HG03108 (cell line): ENCODE measurements around the gene KIF12.

Experiments used
- ATAC-seq: cut with Tn5 transposase; IDR thresholded peaks from one replicate; pipeline ENCODE4 v1.9.1; 2021; ENCODE audit warnings: moderate library complexity; ENCODE audit not compliant: unreplicated experiment

The KIF12 gene

GRCh38 chr9:114107286-114108001 is 8.4 kb upstream of the KIF12 start:
- ATAC-seq = no peak

DNA sequence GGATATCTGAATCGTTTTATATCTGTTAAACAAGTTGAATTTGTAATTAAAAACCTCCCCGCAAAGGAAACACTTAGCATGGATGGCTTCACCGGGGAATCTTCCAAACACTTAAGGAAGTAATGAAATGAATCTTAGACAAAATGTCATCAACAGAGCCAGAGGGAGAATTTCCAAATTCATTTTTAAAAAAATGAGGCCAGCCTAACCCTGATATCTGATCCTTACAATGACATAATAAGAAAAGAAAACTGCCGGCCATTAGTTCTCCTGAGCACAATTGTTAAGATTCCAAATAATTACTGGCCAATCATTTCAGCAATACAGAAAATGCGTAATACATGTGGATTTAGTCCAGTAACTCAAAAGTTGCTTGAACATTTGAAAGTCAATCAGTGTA is 6.1 kb upstream of the KIF12 start:
- no peak for ATAC-seq

- ATAC-seq = no peak
Observed at GRCh38 chr9:114102484-114102883, 3.4 kb upstream of the KIF12 start.

DNA sequence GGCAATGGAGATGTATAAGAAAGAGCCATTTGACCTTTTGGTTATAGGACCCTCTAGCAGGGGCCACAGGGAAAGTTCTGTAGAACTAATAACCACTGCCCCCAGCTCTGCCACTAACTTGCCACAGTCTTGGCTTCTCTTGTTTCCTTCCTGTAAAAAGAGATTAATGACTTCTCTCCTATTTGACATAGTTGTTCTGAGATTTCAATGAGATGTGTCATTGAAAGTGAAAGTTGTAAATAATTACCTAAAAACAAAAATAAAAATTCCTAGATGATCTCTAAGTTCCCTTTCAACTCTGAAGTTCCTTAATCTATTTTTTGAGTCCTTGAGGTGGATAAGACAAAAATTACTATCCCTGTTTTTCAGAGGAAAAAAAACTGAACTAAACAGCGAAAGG is 1.4 kb upstream of the KIF12 start:
- ATAC-seq = no peak

GRCh38 chr9:114099669-114100270 is 678 bp upstream of the KIF12 start:
- no peak for ATAC-seq

GRCh38 chr9:114098021-114098935 is 814 bp downstream of the KIF12 start:
- ATAC-seq = no peak

GRCh38 chr9:114097613-114098020 is 1.5 kb downstream of the KIF12 start:
- no peak for ATAC-seq

GRCh38 chr9:114096866-114097612 is 2.1 kb downstream of the KIF12 start:
- no peak for ATAC-seq

DNA sequence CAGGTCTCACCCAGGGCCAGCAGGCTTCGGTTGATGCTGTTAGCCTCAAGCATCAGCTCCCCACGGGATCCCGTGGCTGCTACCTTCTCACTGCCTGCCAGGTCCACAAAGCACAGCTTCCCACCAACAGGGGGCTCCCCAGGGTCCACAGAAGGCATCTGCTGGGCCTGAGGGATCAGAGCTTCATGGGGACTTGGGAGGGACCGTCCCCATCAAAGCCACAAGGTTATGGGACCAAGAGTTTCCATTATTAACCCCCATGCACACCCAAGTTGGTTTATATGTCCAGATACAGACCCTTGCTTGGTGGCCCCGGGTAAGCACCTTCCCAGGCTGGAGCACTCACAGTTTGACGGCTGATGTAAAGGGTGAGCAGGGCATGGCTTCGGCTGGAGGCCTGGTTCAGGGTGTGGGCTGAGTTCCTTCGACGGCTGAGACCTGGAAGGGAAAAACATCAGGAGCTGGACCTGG is 3.0 kb downstream of the KIF12 start:
- ATAC-seq = no peak

GRCh38 chr9:114094971-114095370 is 4.1 kb downstream of the KIF12 start:
- no peak for ATAC-seq

DNA sequence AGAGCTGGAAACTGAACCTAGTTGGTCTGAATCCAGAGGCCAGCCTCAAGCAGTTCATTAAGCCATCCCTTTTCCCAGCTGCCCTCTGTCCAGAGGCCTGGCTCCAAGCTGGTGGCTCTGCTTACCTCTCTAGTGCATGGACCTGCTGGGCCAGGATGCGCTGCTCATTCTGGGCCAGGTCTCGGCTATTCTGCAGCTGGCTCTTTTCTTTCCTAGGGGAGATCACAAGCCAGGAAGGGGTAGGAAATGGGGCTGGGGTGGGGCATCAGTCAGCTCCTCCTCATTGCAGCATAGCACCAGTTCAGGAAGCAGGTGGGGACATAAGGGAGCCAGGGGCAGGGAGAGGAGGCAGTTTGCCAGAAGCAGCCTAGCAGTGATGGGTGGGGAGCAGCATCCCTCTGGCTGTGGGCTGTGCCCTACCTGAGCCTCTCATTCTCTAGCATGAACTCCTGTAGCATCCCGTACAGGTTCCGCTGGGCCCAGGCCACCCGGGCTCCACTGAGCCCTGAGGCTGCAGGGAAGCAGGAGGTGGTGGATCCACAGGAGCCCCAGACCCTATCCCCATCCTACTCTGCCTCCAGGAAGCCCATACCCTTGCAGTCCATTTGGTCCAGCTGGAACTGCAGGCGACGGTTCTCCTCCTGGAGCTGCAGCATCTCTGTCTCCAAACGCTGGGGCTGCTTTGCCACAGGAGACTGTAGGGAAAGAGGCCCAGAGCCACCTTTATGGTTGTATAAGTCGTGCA is 5.2 kb downstream of the KIF12 start:
- no peak for ATAC-seq

- ATAC-seq = no peak
Observed at GRCh38 chr9:114093031-114093471, 6.0 kb downstream of the KIF12 start.

- no peak for ATAC-seq
Observed at GRCh38 chr9:114092336-114092735, 6.8 kb downstream of the KIF12 start.

DNA sequence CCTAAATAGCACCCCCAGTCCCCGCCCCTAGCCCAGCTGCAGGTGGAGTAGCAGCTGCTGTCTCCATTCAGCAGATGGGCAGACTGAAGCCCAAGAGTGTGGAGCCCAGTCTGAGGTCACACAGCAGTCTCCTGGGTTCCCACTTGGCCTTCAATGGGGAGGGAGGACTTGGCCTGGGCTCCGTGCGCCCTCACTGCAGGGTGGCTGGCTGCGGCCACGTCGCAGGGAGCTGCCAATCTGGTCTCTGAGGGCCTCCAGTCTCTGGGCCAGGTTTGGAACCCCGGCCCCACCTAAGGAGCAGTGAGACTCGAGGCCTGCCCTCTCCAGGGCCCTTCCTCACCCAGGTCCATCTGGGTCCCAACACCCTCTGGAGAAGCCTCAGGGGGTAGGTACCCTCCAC is 7.4 kb downstream of the KIF12 start:
- no peak for ATAC-seq

GRCh38 chr9:114090798-114091197 is 8.3 kb downstream of the KIF12 start:
- no peak for ATAC-seq

- ATAC-seq = no peak
Observed at GRCh38 chr9:114089206-114089840, 9.8 kb downstream of the KIF12 start.

DNA sequence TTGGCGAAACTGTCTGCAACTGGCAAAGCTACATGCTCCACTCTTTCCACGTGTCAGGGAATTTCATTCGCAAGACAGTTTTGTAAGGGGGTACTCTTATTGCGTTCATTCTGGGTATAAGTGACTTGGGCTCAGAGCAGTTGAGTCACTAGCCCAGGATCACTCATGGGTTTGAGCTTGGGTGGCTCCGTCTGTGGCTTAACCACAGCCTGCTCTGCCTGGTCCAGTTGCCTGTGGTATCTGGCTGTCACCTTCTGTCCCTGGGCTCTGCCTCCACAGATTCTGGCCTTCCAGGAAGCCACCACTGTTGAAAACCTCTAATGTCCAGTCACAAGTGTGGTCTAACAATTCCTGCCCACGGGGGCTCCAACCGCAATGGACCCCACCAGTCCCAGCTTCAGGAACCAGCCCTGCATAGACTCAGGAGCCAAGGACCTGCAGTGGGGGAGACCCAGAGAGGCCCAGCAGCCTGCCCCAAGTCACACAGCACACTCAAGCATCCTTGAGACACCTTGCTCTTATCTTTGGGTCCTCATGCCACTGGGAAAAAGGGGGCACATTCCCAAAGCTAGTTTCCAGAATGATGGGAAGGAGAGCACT is 10.4 kb downstream of the KIF12 start:
- ATAC-seq = no peak

- ATAC-seq = no peak
Observed at GRCh38 chr9:114087721-114088120, 11.4 kb downstream of the KIF12 start.

GRCh38 chr9:114086607-114087006 is 12.5 kb downstream of the KIF12 start:
- no peak for ATAC-seq
